Measurements from ENCODE around the gene ING4.
A peak's percentile ranks its signal among the peaks of the same experiment; 100 is the strongest.

Gene ING4

DNA sequence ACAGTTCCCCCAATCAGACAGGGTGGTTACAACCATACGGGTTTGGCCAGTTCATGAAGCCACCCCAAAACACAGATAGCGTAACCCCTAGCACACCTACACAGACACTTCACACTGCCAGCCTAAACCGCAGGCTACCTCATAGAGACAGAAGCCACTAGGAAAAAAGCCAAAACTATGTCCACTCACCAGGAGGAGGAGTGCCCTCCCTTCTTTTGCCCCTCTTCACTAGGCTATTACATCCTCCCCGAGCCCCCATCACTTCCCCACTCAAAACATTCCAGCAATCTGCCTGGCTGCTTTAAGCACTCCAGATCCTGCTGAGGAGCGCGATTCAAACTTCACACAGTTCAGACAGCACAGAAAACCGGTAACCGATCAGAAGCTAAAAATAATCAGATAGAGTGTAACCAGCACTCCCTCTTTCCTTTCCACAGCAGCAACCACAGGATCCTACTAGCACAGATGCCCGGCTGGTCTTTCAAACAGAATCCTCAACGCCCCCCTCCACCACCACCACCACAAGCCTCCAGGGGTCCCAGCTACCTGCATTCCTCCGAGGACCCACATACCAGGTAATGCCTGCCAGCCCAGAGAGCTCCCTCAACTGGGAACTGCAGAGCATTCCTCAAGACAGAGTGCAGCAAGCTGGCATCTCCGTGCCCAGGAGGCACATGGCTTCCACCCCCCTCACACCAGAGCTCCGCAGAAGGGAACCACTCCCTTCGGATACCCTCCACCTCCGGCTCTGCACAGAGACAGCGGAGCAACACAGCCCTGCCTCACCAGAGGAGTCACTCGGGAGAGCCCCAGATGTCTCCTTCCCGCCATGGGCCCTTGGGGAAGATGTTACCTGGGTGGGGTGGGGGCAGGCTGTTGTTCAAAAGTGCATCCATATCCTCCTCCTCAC lies 57.2 kb downstream of the ING4 start:
- peak; percentile 54 for DNase-seq

DNA sequence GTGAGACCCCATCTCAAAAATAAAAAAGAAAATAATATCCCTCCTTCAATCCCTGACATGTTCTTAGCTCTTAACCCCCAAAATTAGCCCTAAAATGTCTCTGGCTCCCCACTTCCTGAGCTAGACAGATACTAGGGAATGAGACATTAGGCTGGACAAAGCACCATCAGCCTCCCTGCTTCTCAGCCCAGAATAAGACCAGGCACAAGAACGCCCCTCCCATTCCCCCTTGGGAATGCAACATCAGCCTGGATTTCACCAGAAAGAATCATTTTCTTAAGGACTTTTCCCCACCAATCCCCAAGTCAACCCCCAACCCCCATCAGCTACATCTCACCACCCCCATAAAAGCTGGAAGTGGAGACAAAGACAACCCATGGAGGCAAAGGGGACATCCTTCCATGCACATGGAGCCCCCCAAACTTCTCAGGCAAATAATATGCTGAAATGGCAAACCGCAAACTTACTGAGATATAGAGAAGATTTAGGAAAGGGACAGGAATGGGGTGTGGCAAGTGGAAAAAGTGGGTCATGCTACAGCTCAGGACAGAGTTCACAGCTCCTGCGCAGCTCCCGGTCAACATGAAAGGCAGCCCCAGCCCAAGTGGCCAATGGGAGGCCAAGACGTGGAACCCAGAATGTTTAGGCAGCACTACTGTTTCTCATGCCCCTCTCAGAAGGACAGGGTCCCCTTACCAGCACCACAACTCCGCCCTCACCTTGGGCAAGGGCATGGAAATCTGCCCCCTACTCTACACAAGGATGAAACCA lies 58.5 kb downstream of the ING4 start:
- DNase-seq: no peak

GRCh38 chr12:6603095-6603567 lies 59.8 kb downstream of the ING4 start:
- DNase-seq: peak; percentile 38

GRCh38 chr12:6602526-6602925 lies 60.4 kb downstream of the ING4 start:
- no peak for DNase-seq

All from CD4-positive, alpha-beta T cell treated with Interferon gamma for 1 hour (primary cell).